Neural cell (in vitro differentiated cells): ENCODE measurements around the gene ZSCAN16. TPM values are rescaled to one million over a fixed set of nuclear protein-coding genes. Genes with fewer than 3 reads are reported as not detected.
"Not testable (repeated sequence)": the region's sequence is repeated elsewhere in the genome, so short reads cannot be mapped to it uniquely, and the experiment has no call there.

Source experiments
- H2AFZ ChIP-seq: fragments of 200-600, 300-800 bp; sonication (generic), shearing (Covaris generic); 2 replicates; pipeline ENCODE4 v1.6.0; 2014; ENCODE audit warnings: low read depth, mild to moderate bottlenecking, antibody characterized with exemption, low read length, moderate library complexity
- H3F3A ChIP-seq: fragments of 200-600 bp; shearing (Covaris generic); 2 replicates; pipeline ENCODE4 v1.6.1; 2016; ENCODE audit warnings: mild to moderate bottlenecking, moderate library complexity, mixed read lengths, antibody characterized with exemption, low read length; ENCODE audit not compliant: insufficient read depth, poor library complexity, severe bottlenecking
- H3K27ac ChIP-seq: fragments of 200-600, 300-800 bp; sonication (generic), shearing (Covaris generic); 2 replicates; pipeline ENCODE4 v1.5.1; 2014; ENCODE audit warnings: mild to moderate bottlenecking, low read length, moderate library complexity
- H3K27me3 ChIP-seq: fragments of 300-800, 200-600 bp; sonication (generic), shearing (Covaris generic); 2 replicates; pipeline ENCODE4 v1.6.0; 2014; ENCODE audit warnings: mild to moderate bottlenecking, low read depth, low read length, moderate library complexity; ENCODE audit not compliant: insufficient read depth
- H3K36me3 ChIP-seq: fragments of 300-800, 200-600 bp; sonication (generic), shearing (Covaris generic); 2 replicates; pipeline ENCODE4 v1.5.1; 2014; ENCODE audit warnings: mild to moderate bottlenecking, antibody characterized with exemption, low read length, moderate library complexity; ENCODE audit not compliant: insufficient read depth
- H3K4me2 ChIP-seq: fragments of 300-800, 200-600 bp; sonication (generic), shearing (Covaris generic); 2 replicates; pipeline ENCODE4 v1.6.0; 2014; ENCODE audit warnings: mild to moderate bottlenecking, low read length
- H3K4me3 ChIP-seq: fragments of 300-800, 200-600 bp; sonication (generic), shearing (Covaris generic); 2 replicates; pipeline ENCODE4 v1.5.1; 2014; ENCODE audit warnings: mild to moderate bottlenecking, low read length, moderate library complexity
- H3K79me2 ChIP-seq: fragments of 200-600 bp; shearing (Covaris generic); replicated peaks from 2 replicates; pipeline ENCODE4 v1.6.0; 2014; ENCODE audit warnings: mild to moderate bottlenecking, low read length, moderate library complexity; ENCODE audit not compliant: insufficient read depth
- H3K9ac ChIP-seq: fragments of 300-800, 200-600 bp; sonication (generic), shearing (Covaris generic); 2 replicates; pipeline ENCODE4 v1.6.1; 2016; ENCODE audit warnings: mild to moderate bottlenecking, low read length, mixed read lengths
- H3K9me2 ChIP-seq: fragments of 200-600 bp; shearing (Covaris generic); 2 replicates; pipeline ENCODE4 v1.6.1; 2016; ENCODE audit warnings: mild to moderate bottlenecking, low read length, mixed read lengths; ENCODE audit not compliant: insufficient read depth
- H3K9me3 ChIP-seq: fragments of 200-600, 300-800 bp; sonication (generic), shearing (Covaris generic); 2 replicates; pipeline ENCODE4 v1.6.1; 2016; ENCODE audit warnings: mild to moderate bottlenecking, mixed run types, low read length, moderate library complexity, mixed read lengths
- H4K20me1 ChIP-seq: fragments of 200-600 bp; shearing (Covaris generic); 2 replicates; pipeline ENCODE4 v1.6.1; 2016; ENCODE audit warnings: mild to moderate bottlenecking, mixed run types; ENCODE audit not compliant: insufficient read depth
- EP300 ChIP-seq: fragments of 450-650 bp; conservative IDR thresholded peaks from 2 replicates; pipeline ENCODE4 v1.6.1; 2014; ENCODE audit warnings: antibody characterized with exemption, mild to moderate bottlenecking, moderate library complexity; ENCODE audit not compliant: poor library complexity, severe bottlenecking
- EZH2 ChIP-seq: fragments of 200-600, 300-800 bp; shearing (Covaris generic), sonication (generic); IDR thresholded peaks from 2 replicates; pipeline ENCODE4 v1.6.1; 2014; ENCODE audit warnings: antibody characterized with exemption, low read length, borderline replicate concordance, mild to moderate bottlenecking; ENCODE audit not compliant: insufficient read depth, poor library complexity, severe bottlenecking
- MXI1 ChIP-seq: fragments of 450-650 bp; conservative IDR thresholded peaks from 2 replicates; pipeline ENCODE4 v1.6.1; 2014; ENCODE audit warnings: antibody characterized with exemption, mild to moderate bottlenecking; ENCODE audit not compliant: poor library complexity, severe bottlenecking
- POLR2AphosphoS5 ChIP-seq: IDR thresholded peaks from 2 replicates; pipeline ENCODE4 v1.6.1; 2012
- RAD21 ChIP-seq: fragments of 450-650 bp; conservative IDR thresholded peaks from 2 replicates; pipeline ENCODE4 v1.6.1; 2014; ENCODE audit warnings: antibody characterized with exemption, mild to moderate bottlenecking, moderate library complexity
- SMC3 ChIP-seq: fragments of 450-650 bp; conservative IDR thresholded peaks from 2 replicates; pipeline ENCODE4 v1.6.1; 2014; ENCODE audit warnings: antibody characterized with exemption, mild to moderate bottlenecking, moderate library complexity; ENCODE audit not compliant: poor library complexity
- TAF1 ChIP-seq: IDR thresholded peaks from 2 replicates; pipeline ENCODE4 v1.6.1; 2012; ENCODE audit warnings: low read depth
- polyA plus RNA-seq: library from polyadenylated mRNA; depleted of rRNA; stranded (reverse); fragments of >200 nt; gene quantifications from 2 replicates; pipeline ENCODE4 v1.2.3, GENCODE V29; 2014
- TF ChIP-seq, protein P1 (sequence below): IDR thresholded peaks from 2 replicates; pipeline ENCODE4 v1.6.1; 2012; ENCODE audit warnings: borderline replicate concordance
- TF ChIP-seq, protein P2 (sequence below): fragments of 450-650 bp; IDR thresholded peaks from 2 replicates; pipeline ENCODE4 v1.5.1; 2014; ENCODE audit warnings: antibody characterized with exemption, mild to moderate bottlenecking, moderate library complexity; ENCODE audit not compliant: poor library complexity, severe bottlenecking

The ZSCAN16 gene
- polyA plus RNA-seq, 1 donor from 2014 or later = 31.9 TPM

DNA sequence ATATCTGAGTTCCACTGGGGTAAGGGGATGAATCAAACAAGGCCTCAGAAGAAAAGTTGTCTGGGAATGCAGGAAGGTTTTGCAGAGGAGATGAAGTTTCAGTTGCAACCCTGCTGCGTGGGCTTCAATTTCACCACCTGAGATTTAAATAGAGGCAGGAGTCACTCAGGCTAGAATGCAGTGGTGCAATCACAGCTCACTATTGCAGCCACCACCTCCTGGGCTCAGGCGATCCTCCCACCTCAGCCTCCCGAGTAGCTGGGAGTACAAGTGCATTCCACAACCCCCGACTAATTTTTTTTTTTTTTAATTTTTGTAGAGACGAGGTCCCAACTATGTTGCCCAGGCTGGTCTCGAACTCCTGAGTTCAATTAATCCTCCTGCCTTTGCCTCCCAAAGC lies 45.6 kb upstream of the ZSCAN16 start:
- Histone ChIP-seq H3F3A (no peaks in the 10 kb centered on the region), H3K4me2 (no peak overlapping the region), H3K9me2 (no peaks in the 10 kb centered on the region), H2AFZ (no peak overlapping the region), H3K9ac (no peak overlapping the region), H3K4me3 (no peak overlapping the region), H3K27me3 (no peaks in the 10 kb centered on the region), H3K79me2 (no peaks in the 10 kb centered on the region), H3K27ac (no peak overlapping the region), H4K20me1 (no peaks in the 10 kb centered on the region), H3K36me3 (no peaks in the 10 kb centered on the region), H3K9me3 (no peaks in the 10 kb centered on the region)
- TF ChIP-seq, protein P1, sequence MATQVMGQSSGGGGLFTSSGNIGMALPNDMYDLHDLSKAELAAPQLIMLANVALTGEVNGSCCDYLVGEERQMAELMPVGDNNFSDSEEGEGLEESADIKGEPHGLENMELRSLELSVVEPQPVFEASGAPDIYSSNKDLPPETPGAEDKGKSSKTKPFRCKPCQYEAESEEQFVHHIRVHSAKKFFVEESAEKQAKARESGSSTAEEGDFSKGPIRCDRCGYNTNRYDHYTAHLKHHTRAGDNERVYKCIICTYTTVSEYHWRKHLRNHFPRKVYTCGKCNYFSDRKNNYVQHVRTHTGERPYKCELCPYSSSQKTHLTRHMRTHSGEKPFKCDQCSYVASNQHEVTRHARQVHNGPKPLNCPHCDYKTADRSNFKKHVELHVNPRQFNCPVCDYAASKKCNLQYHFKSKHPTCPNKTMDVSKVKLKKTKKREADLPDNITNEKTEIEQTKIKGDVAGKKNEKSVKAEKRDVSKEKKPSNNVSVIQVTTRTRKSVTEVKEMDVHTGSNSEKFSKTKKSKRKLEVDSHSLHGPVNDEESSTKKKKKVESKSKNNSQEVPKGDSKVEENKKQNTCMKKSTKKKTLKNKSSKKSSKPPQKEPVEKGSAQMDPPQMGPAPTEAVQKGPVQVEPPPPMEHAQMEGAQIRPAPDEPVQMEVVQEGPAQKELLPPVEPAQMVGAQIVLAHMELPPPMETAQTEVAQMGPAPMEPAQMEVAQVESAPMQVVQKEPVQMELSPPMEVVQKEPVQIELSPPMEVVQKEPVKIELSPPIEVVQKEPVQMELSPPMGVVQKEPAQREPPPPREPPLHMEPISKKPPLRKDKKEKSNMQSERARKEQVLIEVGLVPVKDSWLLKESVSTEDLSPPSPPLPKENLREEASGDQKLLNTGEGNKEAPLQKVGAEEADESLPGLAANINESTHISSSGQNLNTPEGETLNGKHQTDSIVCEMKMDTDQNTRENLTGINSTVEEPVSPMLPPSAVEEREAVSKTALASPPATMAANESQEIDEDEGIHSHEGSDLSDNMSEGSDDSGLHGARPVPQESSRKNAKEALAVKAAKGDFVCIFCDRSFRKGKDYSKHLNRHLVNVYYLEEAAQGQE = no peak
- TF ChIP-seq, protein P2, sequence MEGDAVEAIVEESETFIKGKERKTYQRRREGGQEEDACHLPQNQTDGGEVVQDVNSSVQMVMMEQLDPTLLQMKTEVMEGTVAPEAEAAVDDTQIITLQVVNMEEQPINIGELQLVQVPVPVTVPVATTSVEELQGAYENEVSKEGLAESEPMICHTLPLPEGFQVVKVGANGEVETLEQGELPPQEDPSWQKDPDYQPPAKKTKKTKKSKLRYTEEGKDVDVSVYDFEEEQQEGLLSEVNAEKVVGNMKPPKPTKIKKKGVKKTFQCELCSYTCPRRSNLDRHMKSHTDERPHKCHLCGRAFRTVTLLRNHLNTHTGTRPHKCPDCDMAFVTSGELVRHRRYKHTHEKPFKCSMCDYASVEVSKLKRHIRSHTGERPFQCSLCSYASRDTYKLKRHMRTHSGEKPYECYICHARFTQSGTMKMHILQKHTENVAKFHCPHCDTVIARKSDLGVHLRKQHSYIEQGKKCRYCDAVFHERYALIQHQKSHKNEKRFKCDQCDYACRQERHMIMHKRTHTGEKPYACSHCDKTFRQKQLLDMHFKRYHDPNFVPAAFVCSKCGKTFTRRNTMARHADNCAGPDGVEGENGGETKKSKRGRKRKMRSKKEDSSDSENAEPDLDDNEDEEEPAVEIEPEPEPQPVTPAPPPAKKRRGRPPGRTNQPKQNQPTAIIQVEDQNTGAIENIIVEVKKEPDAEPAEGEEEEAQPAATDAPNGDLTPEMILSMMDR = no peak
- no peak for TF ChIP-seq TAF1
- no peak for TF ChIP-seq SMC3
- TF ChIP-seq EP300 = no peak

DNA sequence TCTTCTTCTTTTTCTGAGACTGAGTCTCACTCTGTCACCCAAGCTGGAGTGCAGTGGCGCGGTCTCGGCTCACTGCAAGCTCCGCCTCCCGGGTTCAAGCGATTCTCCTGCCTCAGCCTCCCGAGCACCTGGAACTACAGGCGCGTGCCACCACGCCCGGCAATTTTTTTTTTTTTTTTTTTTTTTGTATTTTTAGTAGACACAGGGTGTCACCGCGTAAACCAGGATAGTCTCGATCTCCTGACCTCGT lies 44.1 kb upstream of the ZSCAN16 start, which contains the start of gene ZNF165:
ZNF165 (plus strand) TSS at position 188 of the 250 bp plus-strand sequence. CDS start 4,913 bp downstream, outside the sequence.
- Histone ChIP-seq H3K4me3 (peak within 1 kb of the TSS; percentile 78), H3K27ac (peak within 1 kb of the TSS; percentile 89), H3K9ac (peak within 1 kb of the TSS; percentile 80), H2AFZ (peak within 1 kb of the TSS; percentile 90), H3K4me2 (peak within 1 kb of the TSS; percentile 90)
- not testable (repeated sequence) for H4K20me1 ChIP-seq, H3K79me2 ChIP-seq, H3K36me3 ChIP-seq, H3K9me2 ChIP-seq, H3F3A ChIP-seq, H3K9me3 ChIP-seq, H3K27me3 ChIP-seq

DNA sequence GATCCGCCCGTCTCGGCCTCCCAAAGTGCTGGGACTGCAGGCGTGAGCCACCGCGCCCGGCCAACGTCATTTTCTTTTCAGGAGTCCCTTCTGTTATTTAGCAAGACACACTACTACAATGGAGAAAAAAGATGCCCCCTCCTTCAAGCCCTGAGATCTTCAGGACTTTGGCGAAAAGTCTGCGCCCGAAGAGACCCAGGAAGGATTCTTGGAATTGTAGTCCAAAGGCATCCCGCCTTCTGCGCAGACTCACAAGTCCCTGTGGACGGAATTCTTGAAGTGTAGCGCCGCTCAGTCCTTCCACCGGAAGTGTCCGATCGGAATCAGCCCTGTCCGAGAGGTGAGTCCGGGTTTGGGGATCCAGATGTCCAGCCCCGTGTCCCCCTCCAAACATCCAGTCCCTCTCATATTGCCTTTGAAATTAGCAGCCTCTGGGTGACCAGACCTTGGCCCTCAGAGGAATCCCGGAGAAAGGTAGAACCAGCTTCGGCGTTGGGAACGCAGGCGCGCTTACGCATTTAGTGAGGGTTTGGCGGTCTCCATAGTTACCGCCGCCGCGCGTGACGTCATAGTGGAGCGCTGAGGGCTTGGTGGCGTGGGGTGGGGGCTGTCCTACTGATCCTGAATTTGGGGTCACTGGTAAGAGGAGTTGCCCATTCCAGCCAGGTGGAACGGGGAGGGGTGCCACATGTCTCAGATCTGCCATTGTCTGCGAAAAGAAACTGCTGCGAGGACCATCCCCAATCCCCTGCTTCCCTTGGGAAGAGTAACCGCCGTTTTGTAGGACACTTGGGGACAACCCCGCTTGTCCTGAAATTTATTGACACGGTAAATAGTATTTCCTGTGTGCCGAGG lies 43.6 kb upstream of the ZSCAN16 start:
- H3K27me3 ChIP-seq = no peaks in the 10 kb centered on the region
- peak overlapping the region; percentile 78 for H3K4me3 ChIP-seq
- peak overlapping the region; percentile 80 for H3K9ac ChIP-seq
- no peaks in the 10 kb centered on the region for H3K79me2 ChIP-seq
- peak overlapping the region; percentile 90 for H2AFZ ChIP-seq
- peak overlapping the region; percentile 89 for H3K27ac ChIP-seq
- no peaks in the 10 kb centered on the region for H3K9me3 ChIP-seq
- H4K20me1 ChIP-seq = no peaks in the 10 kb centered on the region
- H3K9me2 ChIP-seq = no peaks in the 10 kb centered on the region
- TF ChIP-seq RAD21 (peak; percentile 11), MXI1 (peak; percentile 89), TAF1 (peak; percentile 31), EP300 (peak; percentile 75), POLR2AphosphoS5 (peak; percentile 75), SMC3 (peak; percentile 38), EZH2 (no peak)
- TF ChIP-seq, protein P1 = peak; percentile 15
- TF ChIP-seq, protein P2 = peak; percentile 22
- H3K4me2 ChIP-seq = peak overlapping the region; percentile 90
- H3F3A ChIP-seq = no peaks in the 10 kb centered on the region
- H3K36me3 ChIP-seq = no peaks in the 10 kb centered on the region
